NCI-H1436 (cell line): ENCODE data around the gene STEAP4.
"Not testable (repeated sequence)": the region's sequence is repeated elsewhere in the genome, so short reads cannot be mapped to it uniquely, and the experiment has no call there.

ENCODE experiments used
- DNase-seq: peaks from one replicate; lab custom pipeline; 2025; lab: John Stamatoyannopoulos, UW

The STEAP4 gene

GRCh38 chr7:88268051-88268450 is 38.6 kb downstream of the STEAP4 start:
- no peak for DNase-seq

- no peak for DNase-seq
Measured at GRCh38 chr7:88267421-88267820, 39.3 kb downstream of the STEAP4 start.

- DNase-seq = not testable (repeated sequence)
Measured at GRCh38 chr7:88264987-88265386, 41.7 kb downstream of the STEAP4 start.

- no peak for DNase-seq
Measured at GRCh38 chr7:88262562-88262961, 44.1 kb downstream of the STEAP4 start.

GRCh38 chr7:88260719-88261118 is 46.0 kb downstream of the STEAP4 start:
- no peak for DNase-seq

GRCh38 chr7:88259656-88260380 is 46.9 kb downstream of the STEAP4 start:
- no peak for DNase-seq

- DNase-seq = not testable (repeated sequence)
Measured at GRCh38 chr7:88258296-88258695, 48.4 kb downstream of the STEAP4 start.

GRCh38 chr7:88256906-88257305 is 49.8 kb downstream of the STEAP4 start:
- no peak for DNase-seq

- DNase-seq = no peak
Measured at GRCh38 chr7:88254721-88255424, 51.8 kb downstream of the STEAP4 start.

- no peak for DNase-seq
Measured at GRCh38 chr7:88253640-88254039, 53.1 kb downstream of the STEAP4 start.

GRCh38 chr7:88244258-88244657 is 62.4 kb downstream of the STEAP4 start:
- DNase-seq = no peak

GRCh38 chr7:88243345-88243909 is 63.3 kb downstream of the STEAP4 start:
- peak; percentile 57 for DNase-seq

GRCh38 chr7:88239852-88240251 is 66.8 kb downstream of the STEAP4 start:
- DNase-seq = no peak

- no peak for DNase-seq
Measured at GRCh38 chr7:88233828-88234227, 72.9 kb downstream of the STEAP4 start.

- no peak for DNase-seq
Measured at GRCh38 chr7:88230646-88231045, 76.0 kb downstream of the STEAP4 start.

GRCh38 chr7:88229302-88229995 is 77.2 kb downstream of the STEAP4 start:
- DNase-seq = no peak

GRCh38 chr7:88226886-88227516 is 79.7 kb downstream of the STEAP4 start:
- no peak for DNase-seq

- no peak for DNase-seq
Measured at GRCh38 chr7:88226201-88226600, 80.5 kb downstream of the STEAP4 start.

GRCh38 chr7:88224601-88225275 is 82.0 kb downstream of the STEAP4 start:
- DNase-seq = no peak

GRCh38 chr7:88223265-88223664 is 83.4 kb downstream of the STEAP4 start:
- DNase-seq = no peak
